ENCODE measurements around the gene GPR87. TPM values are rescaled to one million over a fixed set of nuclear protein-coding genes. Genes with fewer than 3 reads are reported as not detected.

GPR87 gene
- polyA plus RNA-seq, 1 donor (not counting 4 experiments of a cell fraction or from before 2014, with no cell fraction given), result 109 TPM

DNA sequence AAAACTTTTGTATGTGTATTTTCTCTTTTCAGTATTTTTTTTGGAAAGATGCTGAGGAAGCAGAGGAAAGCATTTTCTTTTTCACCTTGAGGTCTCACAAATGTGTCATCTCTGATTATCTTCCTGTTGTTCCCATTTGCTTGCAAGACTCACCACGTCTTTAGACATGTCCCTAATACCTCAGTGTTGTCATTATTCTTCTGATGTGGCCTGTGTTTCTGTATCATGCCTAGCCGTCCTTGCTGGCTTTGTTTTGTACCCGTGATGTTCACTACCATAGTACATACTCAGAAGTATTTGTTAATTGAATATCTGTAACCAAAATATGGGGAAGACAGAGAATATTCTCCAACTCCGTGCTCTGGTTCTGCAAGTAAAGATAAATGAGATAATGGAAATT is 33.2 kb downstream of the GPR87 start:
- H3K36me3 ChIP-seq (ENCODE audit: control insufficient read depth in 2 of 2, extremely low read depth in 1 of 2, insufficient read depth in 2 of 2, low read length in 2 of 2), result no peaks in the 10 kb centered on the region
- no peaks in the 10 kb centered on the region for H3K79me2 ChIP-seq (ENCODE audit: control insufficient read depth, insufficient read depth, low read length)
- dilution Hi-C loops (cut with MboI; ENCODE audit: extremely low pct_ligation_motif_present, low sequenced_read_pairs), result no loop called here
- DNase-seq (ENCODE audit: low read depth, low spot score) (no peak), FAIRE-seq (no peak)
- H2AFZ ChIP-seq (ENCODE audit: control insufficient read depth, low read length), result no peak overlapping the region
- no peak for TF ChIP-seq CTCF (optimal IDR thresholded peaks at IDR 0.05 in 1 of 3, IDR thresholded peaks at IDR 0.05 in 1 of 3, conservative IDR thresholded peaks at IDR 0.05 in 1 of 3; ENCODE audit: extremely low read depth in 1 of 3, insufficient read depth in 2 of 3, low read length in 3 of 3)
- no peak for TF ChIP-seq EZH2 (IDR thresholded peaks at IDR 0.05; ENCODE audit: low read length)
- H3K4me3 ChIP-seq (ENCODE audit: control insufficient read depth in 2 of 3, extremely low read depth in 1 of 3, insufficient read depth in 2 of 3, low read depth in 1 of 3, low read length in 3 of 3), result no peak overlapping the region
- no peaks in the 10 kb centered on the region for H3K9me3 ChIP-seq (ENCODE audit: control insufficient read depth, low read depth, low read length)
- no peak overlapping the region for H3K4me2 ChIP-seq (ENCODE audit: control insufficient read depth, extremely low read depth, insufficient read depth, low read depth, low read length)
- no peak overlapping the region for H3K27ac ChIP-seq (ENCODE audit: control insufficient read depth, insufficient read depth, low read length)
- no peaks in the 10 kb centered on the region for H3K27me3 ChIP-seq (ENCODE audit: control insufficient read depth, extremely low read depth, insufficient read depth, low read length)
- no peaks in the 10 kb centered on the region for H3K9me1 ChIP-seq (ENCODE audit: control insufficient read depth, extremely low read depth, insufficient read depth, low read length)
- H4K20me1 ChIP-seq (ENCODE audit: control insufficient read depth, extremely low read depth, insufficient read depth, low read length), result no peaks in the 10 kb centered on the region
- no peak overlapping the region for H3K9ac ChIP-seq (ENCODE audit: control insufficient read depth, extremely low read depth, insufficient read depth, low read length)
- no peaks in the 10 kb centered on the region for H3K4me1 ChIP-seq (ENCODE audit: control insufficient read depth, extremely low read depth, insufficient read depth, low read length)

DNA sequence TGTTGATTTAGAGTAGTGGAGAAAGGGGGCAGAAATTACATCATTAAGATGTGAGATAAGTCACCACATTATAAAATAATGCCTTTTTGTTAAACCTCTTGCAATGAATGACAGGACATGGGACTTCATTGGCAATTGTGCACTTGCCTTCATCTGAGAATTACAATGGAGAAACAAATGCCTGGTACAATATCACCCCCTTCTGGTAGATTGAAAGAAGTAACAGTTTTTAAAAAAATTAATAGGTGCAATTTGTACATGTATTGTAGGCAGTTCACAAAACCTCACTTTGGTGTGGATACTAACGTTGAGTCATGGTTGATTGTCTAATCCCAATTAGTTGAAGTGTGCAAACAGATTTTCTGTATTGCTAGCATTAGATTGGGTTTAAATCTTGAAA is 33.7 kb downstream of the GPR87 start:
- H3K9me1 ChIP-seq (ENCODE audit: control insufficient read depth, extremely low read depth, insufficient read depth, low read length), result no peaks in the 10 kb centered on the region
- no peaks in the 10 kb centered on the region for H3K27me3 ChIP-seq (ENCODE audit: control insufficient read depth, extremely low read depth, insufficient read depth, low read length)
- no peaks in the 10 kb centered on the region for H3K36me3 ChIP-seq (ENCODE audit: control insufficient read depth in 2 of 2, extremely low read depth in 1 of 2, insufficient read depth in 2 of 2, low read length in 2 of 2)
- FAIRE-seq (peak; percentile 57), DNase-seq (ENCODE audit: low read depth, low spot score) (no peak)
- H3K4me3 ChIP-seq (ENCODE audit: control insufficient read depth in 2 of 3, extremely low read depth in 1 of 3, insufficient read depth in 2 of 3, low read depth in 1 of 3, low read length in 3 of 3), result no peak overlapping the region
- H4K20me1 ChIP-seq (ENCODE audit: control insufficient read depth, extremely low read depth, insufficient read depth, low read length), result no peaks in the 10 kb centered on the region
- no peak overlapping the region for H2AFZ ChIP-seq (ENCODE audit: control insufficient read depth, low read length)
- no peak overlapping the region for H3K9ac ChIP-seq (ENCODE audit: control insufficient read depth, extremely low read depth, insufficient read depth, low read length)
- H3K9me3 ChIP-seq (ENCODE audit: control insufficient read depth, low read depth, low read length), result no peaks in the 10 kb centered on the region
- H3K79me2 ChIP-seq (ENCODE audit: control insufficient read depth, insufficient read depth, low read length), result no peaks in the 10 kb centered on the region
- TF ChIP-seq EZH2 (IDR thresholded peaks at IDR 0.05; ENCODE audit: low read length) (no peak), CTCF (optimal IDR thresholded peaks at IDR 0.05 in 1 of 3, IDR thresholded peaks at IDR 0.05 in 1 of 3, conservative IDR thresholded peaks at IDR 0.05 in 1 of 3; ENCODE audit: extremely low read depth in 1 of 3, insufficient read depth in 2 of 3, low read length in 3 of 3) (peak in 2 of 3 experiments; percentile 39 to 45)
- H3K4me1 ChIP-seq (ENCODE audit: control insufficient read depth, extremely low read depth, insufficient read depth, low read length), result no peaks in the 10 kb centered on the region
- H3K4me2 ChIP-seq (ENCODE audit: control insufficient read depth, extremely low read depth, insufficient read depth, low read depth, low read length), result no peak overlapping the region
- H3K27ac ChIP-seq (ENCODE audit: control insufficient read depth, insufficient read depth, low read length), result no peak overlapping the region
- dilution Hi-C loops (cut with MboI; ENCODE audit: extremely low pct_ligation_motif_present, low sequenced_read_pairs), result no loop called here

Data from keratinocyte (primary cell).